ENCODE measurements around the gene PARVB.

Gene PARVB

DNA sequence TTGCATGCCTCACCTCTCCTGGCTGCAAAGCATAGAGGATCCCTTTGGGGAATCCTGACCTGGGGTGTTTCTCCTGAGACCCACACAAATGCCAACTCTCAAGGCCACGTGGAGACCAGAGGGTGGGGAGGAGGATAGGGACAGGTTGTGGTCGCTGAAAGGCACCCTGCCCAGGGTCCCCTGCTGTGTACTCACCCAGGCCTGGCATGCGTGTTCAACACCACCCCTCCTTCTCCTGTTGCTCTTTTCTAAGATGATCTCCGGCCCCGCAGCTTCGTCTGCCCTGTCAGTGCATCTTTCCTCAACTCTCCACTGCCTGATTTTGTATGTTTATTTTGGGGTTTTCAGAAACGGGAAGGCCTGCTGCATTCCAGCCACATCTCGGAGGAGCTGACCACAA, 112.0 kb downstream of the PARVB start:
- no peak for DNase-seq (ENCODE audit: low read depth)

GRCh38 chr22:44136786-44137185, 112.7 kb downstream of the PARVB start:
- no peak for DNase-seq (ENCODE audit: low read depth)

GRCh38 chr22:44137415-44137814, 113.3 kb downstream of the PARVB start:
- no peak for DNase-seq (ENCODE audit: low read depth)

- no peak for DNase-seq (ENCODE audit: low read depth)
These were observed 115.7 kb downstream of the PARVB start for GRCh38 chr22:44139773-44140172.

- no peak for DNase-seq (ENCODE audit: low read depth)
These were observed 118.5 kb downstream of the PARVB start for GRCh38 chr22:44142421-44143104.

- no peak for DNase-seq (ENCODE audit: low read depth)
These were observed 119.0 kb downstream of the PARVB start for GRCh38 chr22:44143105-44143474.

DNA sequence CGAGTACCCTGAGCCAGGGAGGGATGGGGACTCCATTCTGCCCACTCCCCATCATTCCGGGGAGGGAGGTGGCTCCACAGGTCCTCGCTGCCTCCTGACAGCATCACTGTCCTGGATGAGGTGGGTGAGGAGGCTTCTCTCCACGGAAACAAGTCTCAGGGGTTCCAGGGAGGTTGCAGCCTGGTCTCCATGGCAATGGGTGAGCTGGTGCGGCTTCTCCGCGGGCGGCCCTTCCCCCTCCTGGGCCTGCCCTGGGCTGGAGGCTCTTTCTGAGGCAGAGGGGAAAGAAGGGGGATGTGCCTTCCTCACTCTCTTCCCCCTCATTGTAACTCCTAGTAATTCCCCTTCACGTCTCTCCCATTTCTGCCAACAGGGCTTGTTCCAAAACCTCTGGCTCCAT, 119.5 kb downstream of the PARVB start:
- no peak for DNase-seq (ENCODE audit: low read depth)

GRCh38 chr22:44144046-44144569, 120.0 kb downstream of the PARVB start:
- DNase-seq (ENCODE audit: low read depth): no peak

- no peak for DNase-seq (ENCODE audit: low read depth)
These were observed 121.4 kb downstream of the PARVB start for GRCh38 chr22:44145544-44145943.

DNA sequence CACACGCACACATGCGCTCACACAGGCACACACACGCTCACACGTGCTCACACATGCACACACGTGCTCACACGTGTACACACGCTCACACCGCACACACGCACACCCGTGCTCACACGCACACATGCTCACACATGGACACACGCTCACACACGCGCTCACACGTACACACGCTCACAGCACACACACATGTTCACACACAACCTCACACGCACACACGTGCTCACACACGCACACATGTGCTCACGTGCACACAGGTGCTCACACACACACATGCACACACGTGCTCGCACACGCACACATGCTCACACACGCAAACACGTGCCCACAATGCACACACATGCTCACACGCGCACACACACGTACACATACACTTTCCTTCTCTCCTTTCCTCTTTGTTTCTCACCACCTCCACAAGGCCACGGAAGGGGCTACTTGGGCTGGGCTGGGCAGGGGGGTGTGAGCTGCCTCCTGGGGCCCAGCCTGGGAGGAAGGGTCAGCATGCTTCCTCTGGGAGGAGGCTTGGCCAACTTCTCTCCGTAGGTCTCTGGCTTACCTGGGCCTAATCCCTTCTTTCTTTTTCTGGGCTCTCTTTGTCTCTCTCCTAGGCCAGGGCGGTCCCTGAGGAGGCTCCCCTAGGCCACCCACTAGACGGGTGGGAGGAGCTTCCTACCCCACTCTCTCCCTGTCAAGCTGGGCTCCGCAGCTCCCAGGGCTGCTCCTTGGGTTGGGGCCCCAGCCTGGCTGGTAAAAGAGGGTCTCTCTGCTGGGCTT, 122.2 kb downstream of the PARVB start:
- DNase-seq (ENCODE audit: low read depth): no peak

DNA sequence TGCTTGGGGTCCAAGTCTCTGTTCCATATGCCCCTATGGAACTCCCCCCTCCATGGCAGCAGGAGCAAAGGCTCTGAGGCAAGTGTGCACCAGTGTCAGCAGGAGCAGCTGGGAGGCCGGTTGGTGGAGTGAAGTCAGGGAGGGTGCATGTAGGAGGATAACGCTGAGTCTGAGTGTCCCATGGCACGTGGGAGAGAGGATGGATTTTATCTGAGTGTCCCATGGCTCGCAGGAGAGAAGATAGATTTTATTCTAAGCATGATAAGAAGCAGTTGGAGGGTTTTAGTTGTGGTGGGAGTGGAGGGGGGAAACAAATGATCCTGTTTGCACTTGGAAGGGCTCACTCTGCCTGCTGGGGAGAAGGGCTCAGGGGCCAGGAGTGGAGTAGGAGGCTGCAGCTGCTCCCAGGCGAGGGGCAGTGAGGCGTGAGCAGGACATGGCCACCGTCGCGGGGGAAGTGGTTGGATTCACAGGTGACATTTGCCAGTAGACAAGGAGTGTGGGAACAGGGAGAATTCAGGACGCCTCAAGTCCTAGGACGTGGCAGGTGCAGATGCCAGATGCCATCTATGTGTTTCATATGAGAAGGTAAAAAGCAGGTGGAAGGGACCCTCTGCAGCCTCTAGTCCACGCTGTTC, 123.0 kb downstream of the PARVB start:
- DNase-seq (ENCODE audit: low read depth): no peak

- DNase-seq (ENCODE audit: low read depth): peak; percentile 24
These were observed 123.9 kb downstream of the PARVB start for GRCh38 chr22:44147821-44148574.

GRCh38 chr22:44151676-44152075, 127.6 kb downstream of the PARVB start:
- peak; percentile 73 for DNase-seq (ENCODE audit: low read depth)

DNA sequence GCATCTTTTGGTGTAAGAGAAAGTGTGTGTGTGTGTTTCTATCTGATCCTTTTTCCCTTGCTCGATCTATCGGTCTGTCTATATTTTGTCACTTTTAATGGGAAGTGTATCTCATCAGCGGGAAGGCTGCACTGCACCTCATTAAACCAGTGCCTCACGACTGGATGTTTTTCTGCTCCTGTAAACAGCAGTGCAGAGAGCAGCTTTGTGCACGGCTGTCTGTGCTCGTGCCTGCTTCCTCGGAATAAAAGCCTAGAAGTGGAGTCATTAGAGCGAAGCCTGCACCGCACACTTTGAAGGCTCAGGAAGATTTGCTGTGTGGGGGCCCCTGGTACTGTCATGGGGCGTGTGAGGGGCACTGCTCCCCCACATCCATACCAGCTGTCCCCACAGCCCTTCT, 129.6 kb downstream of the PARVB start:
- DNase-seq (ENCODE audit: low read depth): no peak

- peak; percentile 64 for DNase-seq (ENCODE audit: low read depth)
These were observed 130.4 kb downstream of the PARVB start for GRCh38 chr22:44154436-44154942.

DNA sequence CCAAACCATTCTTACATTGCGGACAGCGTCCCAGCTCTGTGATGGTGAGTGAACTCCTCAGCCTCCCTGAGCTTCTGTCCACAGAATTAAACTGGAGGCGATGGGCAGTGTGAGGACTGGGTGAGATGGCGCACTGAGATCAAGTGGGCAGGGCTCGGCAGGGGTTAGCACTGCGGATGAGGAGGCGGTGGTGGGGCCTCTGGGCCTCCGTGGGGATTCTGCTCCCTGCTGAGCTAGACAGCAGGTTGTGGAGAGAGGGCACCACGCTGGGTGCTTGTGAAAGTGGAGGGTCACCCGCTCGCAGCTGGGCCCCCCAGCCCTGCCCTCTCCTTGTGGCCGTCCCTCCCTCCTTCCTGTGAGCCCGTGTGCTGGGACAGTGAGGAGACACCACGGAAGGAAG, 131.0 kb downstream of the PARVB start:
- DNase-seq (ENCODE audit: low read depth): no peak

- no peak for DNase-seq (ENCODE audit: low read depth)
These were observed 134.0 kb downstream of the PARVB start for GRCh38 chr22:44157916-44158618.

DNA sequence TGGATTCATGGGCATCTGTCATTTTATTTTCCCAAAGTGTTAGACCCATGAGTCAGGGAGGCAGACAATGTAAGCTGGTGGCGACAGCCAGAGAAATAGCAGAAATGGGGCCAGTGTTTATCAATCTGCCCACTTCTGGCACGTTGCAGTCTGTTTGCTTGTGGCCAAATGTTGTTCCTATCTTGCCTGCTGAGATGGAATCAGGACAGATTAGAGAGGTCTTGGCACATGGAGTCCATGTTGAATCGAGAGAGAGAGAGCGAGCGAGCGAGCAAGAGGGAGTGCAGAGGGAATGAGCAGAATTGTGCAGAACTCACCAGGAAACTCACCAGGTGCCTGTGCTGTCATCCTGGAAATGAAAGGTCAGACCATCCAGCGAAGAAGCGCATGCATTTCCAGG, 134.7 kb downstream of the PARVB start:
- DNase-seq (ENCODE audit: low read depth): no peak

DNA sequence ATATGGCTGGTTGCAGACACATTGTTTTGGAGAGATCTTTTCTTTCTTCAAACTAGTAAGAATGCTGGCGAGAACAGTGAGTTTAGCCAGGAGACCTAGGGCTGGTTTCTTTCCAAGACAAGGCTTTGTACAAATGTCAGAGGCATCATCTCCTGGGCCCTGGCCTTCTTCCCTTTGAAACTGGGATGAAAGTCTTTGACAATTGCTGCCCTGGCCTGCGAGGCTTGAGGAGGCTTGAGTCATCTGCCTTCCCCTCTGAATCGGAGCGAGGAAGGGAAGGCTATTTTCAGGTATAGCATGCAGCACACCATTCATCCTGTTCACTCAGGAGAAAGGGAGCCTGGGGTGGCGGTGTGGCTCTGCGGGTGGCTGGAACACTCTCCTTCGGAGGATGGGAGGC, 135.1 kb downstream of the PARVB start:
- no peak for DNase-seq (ENCODE audit: low read depth)

DNA sequence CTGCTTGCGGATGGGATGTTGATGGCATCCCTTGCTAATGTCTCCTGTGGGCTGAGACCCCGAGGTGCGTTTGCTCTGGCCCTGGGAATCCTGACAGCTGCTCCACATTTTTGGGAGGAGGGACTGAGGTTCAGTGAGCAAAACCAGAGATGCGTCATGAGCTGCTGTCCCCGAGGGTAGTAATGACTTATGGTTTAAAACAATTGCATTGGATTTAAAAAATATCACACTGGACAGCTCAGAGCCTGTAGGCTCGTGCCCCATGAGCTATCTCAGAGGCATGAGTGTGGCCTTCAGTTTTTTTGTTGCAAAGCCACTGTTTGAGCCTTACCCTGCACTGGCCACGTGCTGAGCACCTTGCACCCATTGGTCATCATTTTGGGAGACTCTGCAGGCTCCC, 135.7 kb downstream of the PARVB start:
- no peak for DNase-seq (ENCODE audit: low read depth)

DNA sequence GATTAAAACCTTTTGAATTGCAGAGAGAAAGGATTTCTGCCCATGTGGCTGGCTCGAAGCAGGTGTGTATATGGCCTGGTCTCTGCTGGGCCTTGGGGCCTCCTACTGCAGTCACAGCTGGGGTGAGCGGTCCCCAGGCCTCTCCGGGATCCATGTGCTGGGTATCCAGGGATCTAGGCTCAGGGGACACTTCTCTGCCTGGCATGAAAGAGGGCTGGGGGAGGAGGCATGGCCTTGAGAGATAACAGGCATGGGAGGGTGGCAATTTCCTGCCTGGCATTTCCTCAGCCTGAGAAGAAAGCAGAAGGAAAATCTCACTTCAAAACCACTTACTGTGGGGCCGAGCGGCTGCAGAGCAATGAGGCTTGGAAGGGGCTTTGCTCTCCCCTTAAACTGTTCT, 136.3 kb downstream of the PARVB start:
- DNase-seq (ENCODE audit: low read depth): no peak
